Heart left ventricle (tissue), 13 donors: ENCODE data around the gene AGER.

Experiments
- POLR2A ChIP-seq, 2 donors: fragments of 450-650 bp; IDR thresholded peaks; one replicate each; pipeline ENCODE4 v1.6.1; 2017; ENCODE audit warnings: antibody characterized with exemption in 2 of 2, mild to moderate bottlenecking in 2 of 2, moderate library complexity in 2 of 2
- TF ChIP-seq, protein P1 (sequence below), 12 donors: fragments of 200-600 bp; sonication (generic) in 4 of 12; IDR thresholded peaks; one replicate each; pipeline versions ENCODE4 v1.5.0 to v1.8.0; 2018 to 2022; ENCODE audit warnings: antibody characterized with exemption in 12 of 12, mild to moderate bottlenecking in 5 of 12
- donor health status: ischemic (EF 13 %, LVEDD 7.1; RV severe dilation, severe dysfunction).
- donor health status: DM: no; HTN: yes; CAD: no.
- donor health status: DM: no; HTN: no; CAD: no.
- donor health status: ischemic (EF 25% LVEDD 6.9; RV normal size, moderate dysfunction).
- donor health status: ischemic (EF 25% LVEDD 5.7; RV mildly dilated, moderate dysfunction).
- donor health status: ischemic (EF 35%, LVEDD 5.7; RV mildly dilated, moderate dysfunction).
- donor health status: nonischemic (EF 11% LVEDD 7.7; RV severe dilation, severe dysfunction).
- donor health status: DM: yes; HTN: yes; CAD: no.
- donor health status: PGD.
- donor health status: ischemic (EF 29% LVEDD 5.4; RV normal size, mild dysfunction).
- donor health status: nonischemic (EF 23%, LVEDD 6.1; RV moderate dilation, normal function).

GRCh38 chr6:32191696-32192607 lies 7.9 kb upstream of the AGER start:
- no peak for TF ChIP-seq POLR2A (IDR thresholded peaks at IDR 0.05)
- TF ChIP-seq, protein P1, sequence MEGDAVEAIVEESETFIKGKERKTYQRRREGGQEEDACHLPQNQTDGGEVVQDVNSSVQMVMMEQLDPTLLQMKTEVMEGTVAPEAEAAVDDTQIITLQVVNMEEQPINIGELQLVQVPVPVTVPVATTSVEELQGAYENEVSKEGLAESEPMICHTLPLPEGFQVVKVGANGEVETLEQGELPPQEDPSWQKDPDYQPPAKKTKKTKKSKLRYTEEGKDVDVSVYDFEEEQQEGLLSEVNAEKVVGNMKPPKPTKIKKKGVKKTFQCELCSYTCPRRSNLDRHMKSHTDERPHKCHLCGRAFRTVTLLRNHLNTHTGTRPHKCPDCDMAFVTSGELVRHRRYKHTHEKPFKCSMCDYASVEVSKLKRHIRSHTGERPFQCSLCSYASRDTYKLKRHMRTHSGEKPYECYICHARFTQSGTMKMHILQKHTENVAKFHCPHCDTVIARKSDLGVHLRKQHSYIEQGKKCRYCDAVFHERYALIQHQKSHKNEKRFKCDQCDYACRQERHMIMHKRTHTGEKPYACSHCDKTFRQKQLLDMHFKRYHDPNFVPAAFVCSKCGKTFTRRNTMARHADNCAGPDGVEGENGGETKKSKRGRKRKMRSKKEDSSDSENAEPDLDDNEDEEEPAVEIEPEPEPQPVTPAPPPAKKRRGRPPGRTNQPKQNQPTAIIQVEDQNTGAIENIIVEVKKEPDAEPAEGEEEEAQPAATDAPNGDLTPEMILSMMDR (IDR thresholded peaks at IDR 0.05) = no peak
